ENCODE measurements around the gene BTBD2.

Gene BTBD2

GRCh38 chr19:1941146-1942077 is 74.1 kb downstream of the BTBD2 start, which contains the start of gene CSNK1G2:
TSS of gene CSNK1G2 (plus strand) at chr19:1941172. CDS start at chr19:1969773, 28,601 bp downstream.
- DNase-seq (ENCODE audit: low read depth in 2 of 2) = peak in 1 of 2 donors; percentile 14

GRCh38 chr19:1938071-1938470 is 77.4 kb downstream of the BTBD2 start:
- no peak for DNase-seq (ENCODE audit: low read depth in 2 of 2)

- no peak for DNase-seq (ENCODE audit: low read depth in 2 of 2)
Observed at GRCh38 chr19:1936916-1937610, 78.5 kb downstream of the BTBD2 start.

- DNase-seq (ENCODE audit: low read depth in 2 of 2) = no peak
Observed at GRCh38 chr19:1936430-1936829, 79.1 kb downstream of the BTBD2 start.

- no peak for DNase-seq (ENCODE audit: low read depth in 2 of 2)
Observed at GRCh38 chr19:1935484-1936208, 79.9 kb downstream of the BTBD2 start.
